NOMO-1 treated with dmso at 0.1 percent for 144 hours (cell line): Measurements from ENCODE around the gene DUSP6.

Experiments
- DNase-seq: peaks from one replicate; lab custom pipeline; 2025; ENCODE audit not compliant: unreplicated experiment; lab: John Stamatoyannopoulos, UW

The DUSP6 gene

DNA sequence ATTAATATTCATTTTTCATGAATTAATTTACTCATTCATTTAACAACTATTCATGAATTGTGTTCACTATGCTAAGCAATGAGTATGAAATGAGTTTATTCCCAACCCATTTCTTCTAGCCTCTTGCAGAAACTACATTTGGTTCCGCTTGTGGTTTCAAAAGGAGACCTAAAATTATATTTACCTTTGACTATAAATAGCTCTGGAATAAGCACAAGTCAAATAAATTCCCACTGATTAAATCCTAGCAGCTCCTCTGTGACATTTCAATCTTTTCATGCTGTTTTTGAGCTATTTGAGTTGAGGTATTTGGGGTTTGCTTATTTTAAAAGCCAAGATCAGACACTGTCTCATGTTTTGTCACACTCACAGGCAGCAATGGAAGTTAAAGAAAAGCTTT, 46.9 kb downstream of the DUSP6 start:
- no peak for DNase-seq

DNA sequence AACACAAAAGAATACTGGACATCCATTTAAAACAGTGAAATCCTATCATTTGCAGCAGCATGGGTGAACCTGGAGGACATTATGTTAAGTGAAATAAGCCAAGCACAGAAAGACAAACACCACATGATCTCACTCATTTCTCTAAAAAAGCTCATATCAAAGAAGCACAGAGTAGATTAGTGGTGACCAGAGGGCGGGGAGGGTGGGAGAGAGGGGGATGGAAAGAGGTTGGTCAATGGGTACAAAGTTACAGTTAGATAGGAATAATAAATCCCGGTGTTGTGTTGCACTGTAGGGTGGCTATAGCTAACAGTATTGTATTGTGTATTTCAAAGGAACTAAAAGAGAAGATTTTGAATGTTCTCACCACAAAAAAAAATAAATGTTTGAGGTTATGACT, 52.4 kb downstream of the DUSP6 start:
- no peak for DNase-seq

DNA sequence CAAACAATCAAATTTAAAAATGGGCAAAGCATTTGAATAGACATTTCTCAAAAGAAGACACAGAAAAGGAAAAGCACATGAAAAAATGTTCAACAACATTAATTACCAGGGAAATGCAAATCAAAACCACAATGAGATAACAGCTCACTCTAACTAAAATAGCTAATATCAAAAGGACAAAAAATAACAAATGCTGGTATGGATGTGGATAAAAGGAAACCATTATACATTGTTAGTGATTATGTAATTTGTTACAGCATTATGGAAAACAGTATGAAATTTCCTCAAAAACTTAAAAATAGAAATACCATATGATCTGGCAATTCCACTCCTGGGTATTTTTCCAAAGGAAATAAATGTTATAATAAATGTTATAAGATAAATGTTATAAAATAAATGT, 52.9 kb downstream of the DUSP6 start:
- DNase-seq: no peak
